Fibroblast of pulmonary artery (primary cell): ENCODE data around the gene SDSL.

Experiments used
- DNase-seq: peaks from one replicate; pipeline ENCODE4 v3.0.0-alpha.2; 2010; ENCODE audit warnings: low read depth
- H3K4me3 ChIP-seq: replicated peaks from 2 replicates; pipeline ENCODE4 v1.5.1; 2011; ENCODE audit warnings: low read depth, mild to moderate bottlenecking, control low read depth, low read length, moderate library complexity
- TF ChIP-seq, protein P1 (sequence below): IDR thresholded peaks from 2 replicates; pipeline ENCODE4 v1.5.1; 2011; ENCODE audit warnings: mild to moderate bottlenecking, control low read depth, low read length, inconsistent platforms; ENCODE audit errors: missing control alignments

Gene SDSL

DNA sequence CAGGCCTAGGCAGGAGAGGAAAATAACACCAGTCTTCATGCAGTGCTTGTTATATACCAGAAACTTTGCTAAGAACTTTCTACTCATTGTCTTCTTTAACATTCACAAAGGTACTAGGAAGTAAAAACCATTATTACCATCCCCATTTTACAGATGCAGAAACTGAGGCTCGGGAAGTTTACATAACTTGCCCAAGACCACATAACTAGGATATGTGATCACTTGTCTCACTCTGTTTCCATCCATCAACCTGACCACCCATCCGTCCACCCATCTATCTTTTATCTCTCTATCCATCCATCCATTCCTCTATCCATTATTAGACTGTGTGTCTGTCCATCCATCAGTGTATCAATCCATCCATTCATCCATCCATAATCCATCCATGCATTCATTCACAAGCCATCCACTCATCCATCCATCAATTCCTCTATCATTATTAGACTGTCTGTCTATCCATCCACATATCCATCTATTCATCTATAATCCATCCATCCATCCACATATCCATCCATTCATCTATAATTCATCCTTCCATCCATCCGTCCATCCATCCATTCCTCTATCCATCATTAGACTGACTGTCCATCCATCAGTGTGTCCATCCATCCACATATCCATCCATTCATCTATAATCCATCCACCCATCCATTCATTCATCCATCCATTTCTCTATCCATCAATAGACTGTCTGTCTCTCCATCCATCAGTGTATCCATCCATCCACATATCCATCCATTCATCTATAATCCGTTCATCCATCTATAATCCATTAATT lies 16.5 kb downstream of the SDSL start:
- H3K4me3 ChIP-seq = no peak overlapping the region
- TF ChIP-seq, protein P1, sequence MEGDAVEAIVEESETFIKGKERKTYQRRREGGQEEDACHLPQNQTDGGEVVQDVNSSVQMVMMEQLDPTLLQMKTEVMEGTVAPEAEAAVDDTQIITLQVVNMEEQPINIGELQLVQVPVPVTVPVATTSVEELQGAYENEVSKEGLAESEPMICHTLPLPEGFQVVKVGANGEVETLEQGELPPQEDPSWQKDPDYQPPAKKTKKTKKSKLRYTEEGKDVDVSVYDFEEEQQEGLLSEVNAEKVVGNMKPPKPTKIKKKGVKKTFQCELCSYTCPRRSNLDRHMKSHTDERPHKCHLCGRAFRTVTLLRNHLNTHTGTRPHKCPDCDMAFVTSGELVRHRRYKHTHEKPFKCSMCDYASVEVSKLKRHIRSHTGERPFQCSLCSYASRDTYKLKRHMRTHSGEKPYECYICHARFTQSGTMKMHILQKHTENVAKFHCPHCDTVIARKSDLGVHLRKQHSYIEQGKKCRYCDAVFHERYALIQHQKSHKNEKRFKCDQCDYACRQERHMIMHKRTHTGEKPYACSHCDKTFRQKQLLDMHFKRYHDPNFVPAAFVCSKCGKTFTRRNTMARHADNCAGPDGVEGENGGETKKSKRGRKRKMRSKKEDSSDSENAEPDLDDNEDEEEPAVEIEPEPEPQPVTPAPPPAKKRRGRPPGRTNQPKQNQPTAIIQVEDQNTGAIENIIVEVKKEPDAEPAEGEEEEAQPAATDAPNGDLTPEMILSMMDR = no peak
- no peak for DNase-seq

DNA sequence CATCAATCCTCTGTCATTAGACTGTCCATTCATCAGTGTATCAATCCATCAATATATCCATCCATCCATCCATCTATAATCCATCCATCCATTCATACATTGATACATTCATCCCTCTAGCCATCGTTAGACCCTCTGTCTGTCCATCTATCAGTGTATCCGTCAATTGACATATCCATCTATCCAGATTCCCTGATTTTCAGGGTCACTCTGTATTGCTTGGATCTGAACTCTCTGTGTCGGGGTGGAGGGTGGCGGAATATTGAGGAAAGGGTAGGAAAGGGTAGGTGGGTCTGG lies 17.1 kb downstream of the SDSL start:
- no peak for DNase-seq
- TF ChIP-seq, protein P1 = no peak
- H3K4me3 ChIP-seq = no peak overlapping the region

DNA sequence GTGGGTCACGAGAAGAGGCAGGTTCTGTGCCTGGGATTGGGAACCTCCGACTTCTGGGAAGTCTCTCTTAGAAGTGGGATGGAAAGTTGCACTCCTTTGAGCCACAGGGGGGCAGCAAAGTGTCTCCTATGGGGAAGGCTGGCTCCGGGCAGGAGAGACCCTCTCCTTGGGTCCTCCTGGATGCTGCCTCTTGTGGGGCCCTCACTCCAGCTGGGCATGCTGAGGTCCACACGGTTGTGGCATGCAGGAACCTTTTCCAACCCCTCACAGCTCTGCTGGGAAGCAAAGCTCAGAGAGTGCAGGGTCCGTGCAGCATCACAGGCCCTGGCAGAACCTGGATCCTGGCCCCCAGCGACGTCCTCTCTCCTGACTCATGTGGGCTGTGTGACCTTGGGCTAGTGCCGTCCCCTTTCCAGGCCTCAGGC lies 17.4 kb downstream of the SDSL start:
- no peak overlapping the region for H3K4me3 ChIP-seq
- TF ChIP-seq, protein P1 = peak; percentile 78
- peak; percentile 50 for DNase-seq

DNA sequence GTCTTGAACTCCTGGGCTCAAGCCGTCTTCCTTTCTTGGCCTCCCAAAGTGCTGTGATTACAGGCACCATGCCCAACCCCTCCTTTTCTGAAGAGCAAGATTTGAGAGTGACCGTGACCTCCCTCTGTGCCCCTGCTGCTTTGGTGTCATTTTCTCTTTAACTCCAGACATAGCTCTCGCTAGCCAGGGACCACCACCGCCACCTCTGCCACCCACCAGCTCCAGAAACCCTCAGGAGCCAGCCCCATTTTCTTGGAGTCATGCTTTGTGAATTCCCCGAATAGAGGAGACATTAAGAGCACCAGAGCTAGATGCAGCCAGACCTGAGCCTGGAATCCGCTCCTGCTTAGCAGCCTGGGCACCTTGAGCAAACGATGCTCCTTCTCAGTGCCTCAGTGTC lies 18.2 kb downstream of the SDSL start:
- no peak for DNase-seq
- TF ChIP-seq, protein P1 = no peak

DNA sequence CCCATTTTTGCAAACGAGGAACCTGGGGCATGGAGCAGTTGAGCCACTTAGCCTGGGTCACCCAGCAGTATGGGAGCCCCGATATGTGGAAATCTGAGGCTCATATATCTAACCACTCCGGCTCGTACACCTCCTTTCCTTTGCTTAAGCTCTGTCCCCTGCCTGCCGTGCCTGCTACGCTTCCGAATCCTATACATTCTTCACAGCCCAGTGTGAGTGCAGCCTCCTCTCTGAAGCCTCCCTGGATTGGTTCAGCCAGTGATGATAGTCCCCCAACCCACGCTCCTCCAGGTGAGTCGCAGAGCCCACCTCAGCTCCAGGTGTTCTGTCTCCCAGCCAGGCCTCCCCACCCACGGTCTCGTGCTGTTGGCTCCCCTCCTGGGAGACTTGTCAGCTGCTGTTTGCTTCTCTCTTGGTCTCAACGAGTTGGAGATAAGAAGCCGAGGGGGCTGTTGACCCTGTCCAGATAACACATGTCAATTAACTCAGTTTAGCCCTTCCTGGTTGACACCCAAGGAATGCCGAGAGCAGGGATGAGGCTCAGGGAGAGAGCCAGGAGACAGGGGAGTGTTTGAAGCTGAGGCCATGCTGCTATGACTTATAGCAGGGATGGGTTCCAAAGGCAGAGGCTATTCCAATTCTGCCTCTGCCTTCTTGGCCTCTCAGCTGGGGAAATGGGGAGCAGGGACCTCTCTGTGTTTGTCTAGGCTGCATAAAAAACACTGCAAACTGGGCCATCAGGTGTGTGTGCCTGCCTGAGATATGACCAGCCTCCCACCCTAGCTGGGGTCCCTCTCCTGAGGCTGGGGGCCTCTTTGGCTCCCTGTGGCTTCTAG lies 19.0 kb downstream of the SDSL start:
- no peak for DNase-seq
- no peak overlapping the region for H3K4me3 ChIP-seq
- TF ChIP-seq, protein P1 = no peak

More for the DNA sequence above, 18.2 kb downstream of the SDSL start:
- H3K4me3 ChIP-seq = no peak overlapping the region

DNA sequence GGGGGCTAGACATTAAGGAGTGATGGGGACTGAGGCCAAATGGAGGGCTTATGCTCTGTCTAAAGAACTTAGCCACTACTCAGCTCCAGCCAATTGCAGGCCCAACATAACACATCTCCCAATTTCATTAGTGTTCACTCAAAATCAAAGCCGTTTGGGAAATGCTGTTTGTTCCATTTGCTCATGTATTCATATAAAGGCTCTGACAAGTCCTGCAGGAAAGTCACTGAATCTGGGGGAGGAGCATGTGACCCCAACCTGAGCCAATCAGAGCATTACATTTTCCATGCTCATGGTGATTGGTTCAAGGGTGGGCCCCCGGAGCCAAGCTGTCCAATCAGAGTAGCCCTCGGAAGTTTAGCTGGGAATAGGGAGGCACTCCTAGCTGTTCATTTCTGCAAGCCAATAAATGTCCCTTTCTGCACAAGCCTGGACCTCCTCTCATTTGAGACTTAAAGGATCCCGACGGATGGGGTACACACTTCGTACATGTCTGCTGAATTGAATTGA lies 20.9 kb downstream of the SDSL start:
- no peak for DNase-seq
- H3K4me3 ChIP-seq = no peak overlapping the region
- TF ChIP-seq, protein P1 = no peak
